Left ventricle myocardium inferior (tissue), 1 donor: ENCODE measurements around the gene C1orf74. TPM values are rescaled to one million over a fixed set of nuclear protein-coding genes. Genes with fewer than 3 reads are reported as not detected.

Experiments
- DNase-seq: peaks from one replicate; pipeline ENCODE4 v3.0.0-alpha.2; 2020
- H3K27ac ChIP-seq: fragments of 200-600 bp; replicated peaks from 2 replicates; pipeline ENCODE4 v1.8.0; 2021
- H3K27me3 ChIP-seq: fragments of 200-600 bp; 2 replicates; pipeline ENCODE4 v1.8.0; 2021; ENCODE audit warnings: low read depth
- H3K36me3 ChIP-seq: fragments of 200-600 bp; 2 replicates; pipeline ENCODE4 v1.8.0; 2021
- H3K4me1 ChIP-seq: fragments of 200-600 bp; 2 replicates; pipeline ENCODE4 v1.8.0; 2021
- H3K4me3 ChIP-seq: fragments of 200-600 bp; 2 replicates; pipeline ENCODE4 v1.8.0; 2021; ENCODE audit warnings: mild to moderate bottlenecking, moderate library complexity
- H3K9me3 ChIP-seq: fragments of 200-600 bp; replicated peaks from 2 replicates; pipeline ENCODE4 v1.8.0; 2021
- CTCF ChIP-seq: fragments of 200-600 bp; IDR thresholded peaks from 2 replicates; pipeline ENCODE4 v1.8.0; 2021; ENCODE audit warnings: antibody characterized with exemption, mild to moderate bottlenecking, borderline replicate concordance
- intact Hi-C: fragments of 100-400 bp; cut with micrococcal nuclease; formaldehyde crosslinking; loops from one replicate; pipeline ENCODE4 v1.11.0; 2022
- total RNA-seq: library from RNA; stranded (reverse); fragmentation: NEBNext Ultra II Directional; extraction: Animal tissue kit (Norgen Biotek cat#: 25700); gene quantifications from one replicate; pipeline ENCODE4 v1.2.1, GENCODE V29; 2021
- donor health status: DM: no; HTN: yes; CAD: no; lungs with severe emphysema.

Gene C1orf74
- total RNA-seq, 1 donor from 2014 or later, result 1.9 TPM

- peak overlapping the region; percentile 89 for H3K27ac ChIP-seq
- no peaks in the 10 kb centered on the region for H3K27me3 ChIP-seq
- TF ChIP-seq CTCF, result no peak
- intact Hi-C loops, result no loop called here
- no peaks in the 10 kb centered on the region for H3K36me3 ChIP-seq
- peak overlapping the region; percentile 39 for H3K4me3 ChIP-seq
- peak; percentile 74 for DNase-seq
- H3K9me3 ChIP-seq, result no peaks in the 10 kb centered on the region
- peaks cover 22% of the 10 kb centered on the region for H3K4me1 ChIP-seq
Measured at GRCh38 chr1:209769171-209769904, 15.0 kb downstream of the C1orf74 start.

- Histone ChIP-seq H3K27ac (peak overlapping the region; percentile 89), H3K9me3 (no peaks in the 10 kb centered on the region), H3K27me3 (no peaks in the 10 kb centered on the region), H3K4me3 (no peak overlapping the region), H3K4me1 (peaks cover 22% of the 10 kb centered on the region), H3K36me3 (no peaks in the 10 kb centered on the region)
- DNase-seq, result no peak
- intact Hi-C loops, result no loop called here
- TF ChIP-seq CTCF, result no peak
Measured at GRCh38 chr1:209768354-209768774, 16.0 kb downstream of the C1orf74 start.

- no peaks in the 10 kb centered on the region for H3K9me3 ChIP-seq
- no peak for DNase-seq
- TF ChIP-seq CTCF, result no peak
- intact Hi-C loops, result no loop called here
- no peak overlapping the region for H3K27ac ChIP-seq
- H3K4me1 ChIP-seq, result peaks cover 22% of the 10 kb centered on the region
- no peaks in the 10 kb centered on the region for H3K27me3 ChIP-seq
- no peak overlapping the region for H3K4me3 ChIP-seq
- no peaks in the 10 kb centered on the region for H3K36me3 ChIP-seq
Measured at GRCh38 chr1:209767706-209768105, 16.7 kb downstream of the C1orf74 start.

GRCh38 chr1:209767096-209767495 lies 17.3 kb downstream of the C1orf74 start:
- no peak overlapping the region for H3K4me3 ChIP-seq
- H3K27me3 ChIP-seq, result no peaks in the 10 kb centered on the region
- H3K27ac ChIP-seq, result no peak overlapping the region
- no peak for TF ChIP-seq CTCF
- peaks cover 22% of the 10 kb centered on the region for H3K4me1 ChIP-seq
- intact Hi-C loops, result no loop called here
- no peaks in the 10 kb centered on the region for H3K9me3 ChIP-seq
- DNase-seq, result no peak
- H3K36me3 ChIP-seq, result no peaks in the 10 kb centered on the region

GRCh38 chr1:209766051-209766450 lies 18.3 kb downstream of the C1orf74 start:
- no peak overlapping the region for H3K27ac ChIP-seq

More at GRCh38 chr1:209766051-209766450, 18.3 kb downstream of the C1orf74 start:
- Histone ChIP-seq H3K36me3 (no peaks in the 10 kb centered on the region), H3K4me3 (no peak overlapping the region), H3K9me3 (no peaks in the 10 kb centered on the region), H3K27me3 (no peaks in the 10 kb centered on the region), H3K4me1 (peaks cover 22% of the 10 kb centered on the region)
- no peak for TF ChIP-seq CTCF
- no peak for DNase-seq
- intact Hi-C loops, result no loop called here
